ENCODE results near the gene AJUBA.

GRCh38 chr14:22986508-22987054, 4.2 kb upstream of the AJUBA start:
- TF ChIP-seq POLR2A (IDR thresholded peaks at IDR 0.05) (no peak), CTCF (IDR thresholded peaks at IDR 0.05) (peak; percentile 88 to 95 (median 92))
